ENCODE data around the gene APCDD1.

APCDD1 gene

DNA sequence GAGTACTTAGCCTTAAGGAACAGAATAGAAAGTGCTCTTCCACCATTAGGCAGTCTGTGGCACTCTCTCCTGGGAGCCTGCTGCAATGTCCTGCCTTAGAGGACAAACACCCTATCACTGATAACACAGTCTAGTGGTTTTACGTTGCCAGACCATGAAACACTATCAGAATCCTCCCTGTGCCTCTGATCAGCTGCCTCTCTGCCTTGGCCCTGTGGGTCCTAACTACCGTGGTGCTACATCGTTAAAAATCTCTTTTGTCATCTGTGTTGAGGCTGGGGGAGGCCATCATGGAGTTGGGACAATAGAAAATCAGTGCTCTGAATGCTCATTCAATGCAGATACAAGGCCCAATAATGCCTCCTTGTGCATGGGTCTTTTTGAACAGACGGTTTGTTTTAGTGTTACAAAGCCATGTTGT, 11.9 kb upstream of the APCDD1 start:
- no peak for TF ChIP-seq ESRRG (CRISPR knock-in tag; IDR thresholded peaks at IDR 0.05)
- TF ChIP-seq, protein P1, sequence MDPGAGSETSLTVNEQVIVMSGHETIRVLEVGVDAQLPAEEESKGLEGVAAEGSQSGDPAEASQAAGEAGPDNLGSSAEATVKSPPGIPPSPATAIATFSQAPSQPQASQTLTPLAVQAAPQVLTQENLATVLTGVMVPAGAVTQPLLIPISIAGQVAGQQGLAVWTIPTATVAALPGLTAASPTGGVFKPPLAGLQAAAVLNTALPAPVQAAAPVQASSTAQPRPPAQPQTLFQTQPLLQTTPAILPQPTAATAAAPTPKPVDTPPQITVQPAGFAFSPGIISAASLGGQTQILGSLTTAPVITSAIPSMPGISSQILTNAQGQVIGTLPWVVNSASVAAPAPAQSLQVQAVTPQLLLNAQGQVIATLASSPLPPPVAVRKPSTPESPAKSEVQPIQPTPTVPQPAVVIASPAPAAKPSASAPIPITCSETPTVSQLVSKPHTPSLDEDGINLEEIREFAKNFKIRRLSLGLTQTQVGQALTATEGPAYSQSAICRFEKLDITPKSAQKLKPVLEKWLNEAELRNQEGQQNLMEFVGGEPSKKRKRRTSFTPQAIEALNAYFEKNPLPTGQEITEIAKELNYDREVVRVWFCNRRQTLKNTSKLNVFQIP (CRISPR knock-in tag; IDR thresholded peaks at IDR 0.05; ENCODE audit: borderline replicate concordance, low read depth): no peak
- no peak for ATAC-seq

DNA sequence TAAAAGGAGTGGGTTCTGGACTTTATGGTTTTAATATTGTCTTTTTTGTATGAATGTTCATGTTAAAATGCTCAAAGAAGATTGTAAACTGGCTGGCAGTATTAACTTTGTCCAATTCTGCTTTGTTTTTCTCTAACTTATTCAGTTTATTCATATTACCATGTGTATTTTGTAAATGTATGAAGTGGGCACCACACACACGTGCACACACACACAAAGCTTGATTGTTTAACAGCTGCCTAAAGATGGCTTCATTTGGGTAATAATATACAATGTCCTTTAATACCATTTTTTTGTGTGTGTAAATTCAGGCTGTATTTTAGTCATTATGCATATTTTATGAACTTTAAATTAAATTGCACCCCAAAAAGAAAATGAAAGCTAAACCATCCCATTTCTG, 11.4 kb upstream of the APCDD1 start:
- TF ChIP-seq, protein P2, sequence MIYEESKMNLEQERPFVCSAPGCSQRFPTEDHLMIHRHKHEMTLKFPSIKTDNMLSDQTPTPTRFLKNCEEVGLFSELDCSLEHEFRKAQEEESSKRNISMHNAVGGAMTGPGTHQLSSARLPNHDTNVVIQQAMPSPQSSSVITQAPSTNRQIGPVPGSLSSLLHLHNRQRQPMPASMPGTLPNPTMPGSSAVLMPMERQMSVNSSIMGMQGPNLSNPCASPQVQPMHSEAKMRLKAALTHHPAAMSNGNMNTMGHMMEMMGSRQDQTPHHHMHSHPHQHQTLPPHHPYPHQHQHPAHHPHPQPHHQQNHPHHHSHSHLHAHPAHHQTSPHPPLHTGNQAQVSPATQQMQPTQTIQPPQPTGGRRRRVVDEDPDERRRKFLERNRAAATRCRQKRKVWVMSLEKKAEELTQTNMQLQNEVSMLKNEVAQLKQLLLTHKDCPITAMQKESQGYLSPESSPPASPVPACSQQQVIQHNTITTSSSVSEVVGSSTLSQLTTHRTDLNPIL (CRISPR knock-in tag; IDR thresholded peaks at IDR 0.05; ENCODE audit: low read depth): no peak
- TF ChIP-seq, protein P3, sequence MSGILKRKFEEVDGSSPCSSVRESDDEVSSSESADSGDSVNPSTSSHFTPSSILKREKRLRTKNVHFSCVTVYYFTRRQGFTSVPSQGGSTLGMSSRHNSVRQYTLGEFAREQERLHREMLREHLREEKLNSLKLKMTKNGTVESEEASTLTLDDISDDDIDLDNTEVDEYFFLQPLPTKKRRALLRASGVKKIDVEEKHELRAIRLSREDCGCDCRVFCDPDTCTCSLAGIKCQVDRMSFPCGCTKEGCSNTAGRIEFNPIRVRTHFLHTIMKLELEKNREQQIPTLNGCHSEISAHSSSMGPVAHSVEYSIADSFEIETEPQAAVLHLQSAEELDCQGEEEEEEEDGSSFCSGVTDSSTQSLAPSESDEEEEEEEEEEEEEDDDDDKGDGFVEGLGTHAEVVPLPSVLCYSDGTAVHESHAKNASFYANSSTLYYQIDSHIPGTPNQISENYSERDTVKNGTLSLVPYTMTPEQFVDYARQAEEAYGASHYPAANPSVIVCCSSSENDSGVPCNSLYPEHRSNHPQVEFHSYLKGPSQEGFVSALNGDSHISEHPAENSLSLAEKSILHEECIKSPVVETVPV (CRISPR knock-in tag; IDR thresholded peaks at IDR 0.05): no peak
- TF ChIP-seq GLIS3 (CRISPR knock-in tag; IDR thresholded peaks at IDR 0.05) (no peak), ZNF565 (CRISPR knock-in tag; conservative IDR thresholded peaks at IDR 0.05; ENCODE audit: low read depth) (no peak), BACH2 (CRISPR knock-in tag; IDR thresholded peaks at IDR 0.05; ENCODE audit: borderline replicate concordance) (no peak)

DNA sequence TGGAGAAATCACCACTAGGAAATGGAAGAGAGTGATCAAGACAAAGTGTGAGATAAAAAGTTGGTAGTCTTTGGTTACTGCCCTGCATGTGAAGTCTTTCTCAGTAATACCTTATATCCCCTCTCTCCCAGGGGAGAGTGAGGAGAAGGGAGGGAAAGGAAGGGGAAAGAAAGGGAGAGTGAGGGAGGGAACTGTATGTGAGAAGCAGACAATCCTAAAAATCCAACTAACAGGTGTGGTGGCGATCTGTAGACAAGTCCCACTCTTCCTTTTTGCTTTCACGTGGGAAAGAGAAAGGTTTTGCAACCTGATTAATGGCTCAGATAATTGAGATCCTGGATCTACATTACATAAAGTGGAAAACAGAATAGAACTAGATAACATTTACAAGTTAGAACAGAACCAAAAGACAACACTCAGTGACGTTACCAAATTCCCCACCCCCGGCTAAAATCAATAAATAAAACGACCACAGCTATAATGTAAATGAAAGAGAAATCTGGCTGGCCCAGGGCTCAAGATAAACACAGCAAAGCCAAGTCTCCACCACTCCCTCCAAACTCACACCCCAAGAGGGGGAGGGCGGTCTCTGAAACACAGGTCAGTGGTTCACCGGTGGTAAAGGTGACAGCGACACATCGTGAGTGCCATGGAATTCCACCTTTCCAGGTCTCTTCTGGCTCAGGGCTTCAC, 10.0 kb upstream of the APCDD1 start:
- ATAC-seq: no peak
- TF ChIP-seq, protein P1 (CRISPR knock-in tag; IDR thresholded peaks at IDR 0.05; ENCODE audit: borderline replicate concordance, low read depth): no peak
- TF ChIP-seq GLIS3 (CRISPR knock-in tag; IDR thresholded peaks at IDR 0.05) (no peak), BACH2 (CRISPR knock-in tag; IDR thresholded peaks at IDR 0.05; ENCODE audit: borderline replicate concordance) (no peak), ESRRG (CRISPR knock-in tag; IDR thresholded peaks at IDR 0.05) (no peak), ISL1 (CRISPR knock-in tag; IDR thresholded peaks at IDR 0.05) (no peak), ZNF8 (CRISPR knock-in tag; IDR thresholded peaks at IDR 0.05) (no peak), CSDC2 (CRISPR knock-in tag; IDR thresholded peaks at IDR 0.05) (no peak), SNAI2 (CRISPR knock-in tag; IDR thresholded peaks at IDR 0.05) (no peak), TCF4 (CRISPR knock-in tag; IDR thresholded peaks at IDR 0.05; ENCODE audit: borderline replicate concordance) (no peak), ZNF70 (CRISPR knock-in tag; IDR thresholded peaks at IDR 0.05) (no peak)
- TF ChIP-seq, protein P4, sequence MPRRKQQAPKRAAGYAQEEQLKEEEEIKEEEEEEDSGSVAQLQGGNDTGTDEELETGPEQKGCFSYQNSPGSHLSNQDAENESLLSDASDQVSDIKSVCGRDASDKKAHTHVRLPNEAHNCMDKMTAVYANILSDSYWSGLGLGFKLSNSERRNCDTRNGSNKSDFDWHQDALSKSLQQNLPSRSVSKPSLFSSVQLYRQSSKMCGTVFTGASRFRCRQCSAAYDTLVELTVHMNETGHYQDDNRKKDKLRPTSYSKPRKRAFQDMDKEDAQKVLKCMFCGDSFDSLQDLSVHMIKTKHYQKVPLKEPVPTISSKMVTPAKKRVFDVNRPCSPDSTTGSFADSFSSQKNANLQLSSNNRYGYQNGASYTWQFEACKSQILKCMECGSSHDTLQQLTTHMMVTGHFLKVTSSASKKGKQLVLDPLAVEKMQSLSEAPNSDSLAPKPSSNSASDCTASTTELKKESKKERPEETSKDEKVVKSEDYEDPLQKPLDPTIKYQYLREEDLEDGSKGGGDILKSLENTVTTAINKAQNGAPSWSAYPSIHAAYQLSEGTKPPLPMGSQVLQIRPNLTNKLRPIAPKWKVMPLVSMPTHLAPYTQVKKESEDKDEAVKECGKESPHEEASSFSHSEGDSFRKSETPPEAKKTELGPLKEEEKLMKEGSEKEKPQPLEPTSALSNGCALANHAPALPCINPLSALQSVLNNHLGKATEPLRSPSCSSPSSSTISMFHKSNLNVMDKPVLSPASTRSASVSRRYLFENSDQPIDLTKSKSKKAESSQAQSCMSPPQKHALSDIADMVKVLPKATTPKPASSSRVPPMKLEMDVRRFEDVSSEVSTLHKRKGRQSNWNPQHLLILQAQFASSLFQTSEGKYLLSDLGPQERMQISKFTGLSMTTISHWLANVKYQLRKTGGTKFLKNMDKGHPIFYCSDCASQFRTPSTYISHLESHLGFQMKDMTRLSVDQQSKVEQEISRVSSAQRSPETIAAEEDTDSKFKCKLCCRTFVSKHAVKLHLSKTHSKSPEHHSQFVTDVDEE (CRISPR knock-in tag; IDR thresholded peaks at IDR 0.05): no peak
- TF ChIP-seq, protein P2 (CRISPR knock-in tag; IDR thresholded peaks at IDR 0.05; ENCODE audit: low read depth): no peak
- TF ChIP-seq, protein P3 (CRISPR knock-in tag; IDR thresholded peaks at IDR 0.05): no peak

More for the DNA sequence above, 11.4 kb upstream of the APCDD1 start:
- no peak for ATAC-seq

Measured in SK-N-SH treated with all-trans-retinoic acid at 6 μM for 48 hours (cell line).